Fibroblast of the conjunctiva (primary cell): Measurements from ENCODE around the gene C6.
A peak's percentile ranks its signal among the peaks of the same experiment; 100 is the strongest.
"Not testable (repeated sequence)": the region's sequence is repeated elsewhere in the genome, so short reads cannot be mapped to it uniquely, and the experiment has no call there.

Experiments
- DNase-seq: peaks from one replicate; pipeline ENCODE4 v3.0.0-alpha.2; 2010; ENCODE audit warnings: low read depth

C6 gene

GRCh38 chr5:41213340-41213739 is at the start of gene C6:
TSS of gene C6 (minus strand) at chr5:41213532. CDS start at chr5:41203230, 10,302 bp downstream.
- DNase-seq = no peak

GRCh38 chr5:41256400-41256799 is 43.1 kb upstream of the C6 start:
- no peak for DNase-seq

GRCh38 chr5:41253109-41253508 is 39.8 kb upstream of the C6 start:
- DNase-seq = no peak

GRCh38 chr5:41252036-41252435 is 38.7 kb upstream of the C6 start:
- DNase-seq = no peak

- no peak for DNase-seq
These were observed 37.1 kb upstream of the C6 start for GRCh38 chr5:41250351-41250987.

- no peak for DNase-seq
These were observed 33.8 kb upstream of the C6 start for GRCh38 chr5:41247135-41247534.

GRCh38 chr5:41246376-41246775 is 33.0 kb upstream of the C6 start:
- peak; percentile 61 for DNase-seq

GRCh38 chr5:41243558-41243957 is 30.2 kb upstream of the C6 start:
- no peak for DNase-seq

GRCh38 chr5:41240985-41241384 is 27.7 kb upstream of the C6 start:
- DNase-seq = no peak

- DNase-seq = no peak
These were observed 27.1 kb upstream of the C6 start for GRCh38 chr5:41240390-41240789.

- no peak for DNase-seq
These were observed 21.1 kb upstream of the C6 start for GRCh38 chr5:41234475-41234874.

- no peak for DNase-seq
These were observed 19.5 kb upstream of the C6 start for GRCh38 chr5:41232797-41233196.

- DNase-seq = not testable (repeated sequence)
These were observed 16.9 kb upstream of the C6 start for GRCh38 chr5:41230276-41230675.

GRCh38 chr5:41223962-41224361 is 10.6 kb upstream of the C6 start:
- no peak for DNase-seq

- no peak for DNase-seq
These were observed 6.4 kb upstream of the C6 start for GRCh38 chr5:41219658-41220269.

GRCh38 chr5:41218929-41219657 is 5.8 kb upstream of the C6 start:
- DNase-seq = no peak

- no peak for DNase-seq
These were observed 850 bp upstream of the C6 start for GRCh38 chr5:41214182-41214581.

GRCh38 chr5:41212935-41213334 is 397 bp downstream of the C6 start:
- no peak for DNase-seq

GRCh38 chr5:41211417-41211816 is 1.9 kb downstream of the C6 start:
- DNase-seq = no peak

GRCh38 chr5:41205475-41205874 is 7.9 kb downstream of the C6 start:
- DNase-seq = not testable (repeated sequence)

GRCh38 chr5:41203033-41203432 is 10.3 kb downstream of the C6 start:
- DNase-seq = no peak

- no peak for DNase-seq
These were observed 12.1 kb downstream of the C6 start for GRCh38 chr5:41201082-41201772.

GRCh38 chr5:41200506-41200905 is 12.8 kb downstream of the C6 start:
- no peak for DNase-seq
